Endothelial cell (in vitro differentiated cells): ENCODE results near the gene CHM. TPM values are rescaled to one million over a fixed set of nuclear protein-coding genes. Genes with fewer than 3 reads are reported as not detected.
"Not testable (repeated sequence)": the region's sequence is repeated elsewhere in the genome, so short reads cannot be mapped to it uniquely, and the experiment has no call there.

ENCODE experiments used
- DNase-seq: peaks from one replicate; pipeline ENCODE4 v3.0.0; 2021; ENCODE audit warnings: low spot score
- H3K27ac Mint-ChIP-seq: one replicate; pipeline ENCODE4 v1.8.0; 2021; ENCODE audit warnings: mixed read lengths, inconsistent platforms; ENCODE audit not compliant: unreplicated experiment
- H3K27me3 Mint-ChIP-seq: one replicate; pipeline ENCODE4 v1.8.0; 2021; ENCODE audit warnings: mild to moderate bottlenecking, moderate library complexity, mixed read lengths, inconsistent platforms; ENCODE audit not compliant: unreplicated experiment
- H3K36me3 Mint-ChIP-seq: one replicate; pipeline ENCODE4 v1.8.0; 2021; ENCODE audit warnings: mild to moderate bottlenecking, low read depth, mixed read lengths, inconsistent platforms; ENCODE audit not compliant: unreplicated experiment
- H3K4me1 Mint-ChIP-seq: one replicate; pipeline ENCODE4 v1.8.0; 2021; ENCODE audit warnings: mild to moderate bottlenecking, mixed read lengths, inconsistent platforms; ENCODE audit not compliant: unreplicated experiment
- H3K4me3 Mint-ChIP-seq: one replicate; pipeline ENCODE4 v1.8.0; 2021; ENCODE audit warnings: mild to moderate bottlenecking, mixed read lengths, inconsistent platforms; ENCODE audit not compliant: unreplicated experiment
- H3K9me3 Mint-ChIP-seq: one replicate; pipeline ENCODE4 v1.8.0; 2021; ENCODE audit warnings: mixed read lengths, inconsistent platforms; ENCODE audit not compliant: unreplicated experiment
- CTCF ChIP-seq: fragments of 200-600 bp; sonication (generic); IDR thresholded peaks from one replicate; pipeline ENCODE4 v1.5.0; 2021; ENCODE audit warnings: antibody characterized with exemption; ENCODE audit not compliant: unreplicated experiment
- total RNA-seq: library from RNA; stranded (reverse); fragmentation: NEBNext Ultra II Directional; extraction: Animal tissue kit (Norgen Biotek cat#: 25700); gene quantifications from one replicate; pipeline ENCODE4 v1.2.1, GENCODE V29; 2021; ENCODE audit not compliant: unreplicated experiment

The CHM gene
- total RNA-seq, 1 donor from 2014 or later: 18.1 TPM

GRCh38 chrX:86023811-86024210 is 23.5 kb downstream of the CHM start:
- no peak overlapping the region for H3K27ac Mint-ChIP-seq
- TF ChIP-seq CTCF: no peak
- H3K27me3 Mint-ChIP-seq: no peaks in the 10 kb centered on the region
- H3K4me3 Mint-ChIP-seq: no peak overlapping the region
- no peaks in the 10 kb centered on the region for H3K36me3 Mint-ChIP-seq
- H3K4me1 Mint-ChIP-seq: peaks cover 6% of the 10 kb centered on the region
- no peaks in the 10 kb centered on the region for H3K9me3 Mint-ChIP-seq
- no peak for DNase-seq

- H3K4me3 Mint-ChIP-seq: no peak overlapping the region
Measured at GRCh38 chrX:86021652-86022289, 25.6 kb downstream of the CHM start.

GRCh38 chrX:86016139-86016538 is 31.2 kb downstream of the CHM start:
- TF ChIP-seq CTCF: no peak
- no peaks in the 10 kb centered on the region for H3K27me3 Mint-ChIP-seq
- peaks cover 3% of the 10 kb centered on the region for H3K4me1 Mint-ChIP-seq
- H3K27ac Mint-ChIP-seq: no peak overlapping the region
- no peak overlapping the region for H3K4me3 Mint-ChIP-seq
- no peaks in the 10 kb centered on the region for H3K9me3 Mint-ChIP-seq
- peaks cover 4% of the 10 kb centered on the region for H3K36me3 Mint-ChIP-seq
- DNase-seq: no peak

More at GRCh38 chrX:86021652-86022289, 25.6 kb downstream of the CHM start:
- H3K9me3 Mint-ChIP-seq: no peaks in the 10 kb centered on the region
- no peak for DNase-seq
- no peaks in the 10 kb centered on the region for H3K27me3 Mint-ChIP-seq
- no peaks in the 10 kb centered on the region for H3K36me3 Mint-ChIP-seq
- H3K4me1 Mint-ChIP-seq: peaks cover 6% of the 10 kb centered on the region
- no peak for TF ChIP-seq CTCF
- H3K27ac Mint-ChIP-seq: no peak overlapping the region

GRCh38 chrX:86014959-86015358 is 32.4 kb downstream of the CHM start:
- H3K4me3 Mint-ChIP-seq, DNase-seq, H3K9me3 Mint-ChIP-seq, H3K4me1 Mint-ChIP-seq, H3K27ac Mint-ChIP-seq, H3K27me3 Mint-ChIP-seq, H3K36me3 Mint-ChIP-seq: not testable (repeated sequence)

GRCh38 chrX:86014421-86014820 is 32.9 kb downstream of the CHM start:
- no peak for DNase-seq
- Mint-ChIP-seq H3K4me3 (no peak overlapping the region), H3K4me1 (peaks cover 3% of the 10 kb centered on the region), H3K36me3 (peaks cover 4% of the 10 kb centered on the region), H3K27ac (no peak overlapping the region), H3K27me3 (no peaks in the 10 kb centered on the region), H3K9me3 (no peaks in the 10 kb centered on the region)
- no peak for TF ChIP-seq CTCF
